ENCODE data around the gene TRPC4AP. TPM values are rescaled to one million over a fixed set of nuclear protein-coding genes. Genes with fewer than 3 reads are reported as not detected.

TRPC4AP gene
- polyA plus RNA-seq, 2 donors: 25.7 to 26.9 TPM

DNA sequence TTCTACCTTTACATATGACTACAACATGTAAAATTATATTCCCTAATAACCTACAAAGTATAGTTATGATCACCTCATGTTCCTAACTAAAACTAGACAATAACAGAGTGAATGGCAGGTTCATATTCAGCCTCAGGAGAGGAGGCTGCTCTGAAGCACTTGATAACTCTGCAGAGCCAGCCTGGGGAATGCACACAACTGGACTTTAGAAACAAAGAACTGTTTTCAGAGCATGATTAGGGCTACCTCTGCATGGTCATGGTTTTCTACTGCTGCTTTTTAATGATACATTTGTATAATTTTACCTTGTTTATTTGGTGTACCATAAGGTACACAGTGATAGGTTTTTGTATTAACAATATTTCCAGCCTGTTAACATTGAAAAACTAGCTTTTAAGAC is 50.3 kb downstream of the TRPC4AP start:
- no peaks in the 10 kb centered on the region for H3K27me3 ChIP-seq (ENCODE audit: control insufficient read depth in 1 of 2, insufficient read depth in 2 of 2, low read length in 2 of 2)
- H3K4me1 ChIP-seq (ENCODE audit: control insufficient read depth in 2 of 2, insufficient read depth in 2 of 2, low read length in 1 of 2): no peaks in the 10 kb centered on the region
- H3K9me3 ChIP-seq (ENCODE audit: control insufficient read depth in 2 of 2, insufficient read depth in 1 of 2, low read depth in 1 of 2, low read length in 1 of 2): no peaks in the 10 kb centered on the region
- no peak overlapping the region for H3K27ac ChIP-seq (ENCODE audit: low read depth in 2 of 2, low read length in 1 of 2)
- no peak overlapping the region for H3K4me3 ChIP-seq (ENCODE audit: low read depth in 1 of 2, low read length in 2 of 2)
- peaks cover 0 to 7% of the 10 kb centered on the region in 2 donors for H3K36me3 ChIP-seq (ENCODE audit: control insufficient read depth in 2 of 2, insufficient read depth in 2 of 2, low read length in 1 of 2)

DNA sequence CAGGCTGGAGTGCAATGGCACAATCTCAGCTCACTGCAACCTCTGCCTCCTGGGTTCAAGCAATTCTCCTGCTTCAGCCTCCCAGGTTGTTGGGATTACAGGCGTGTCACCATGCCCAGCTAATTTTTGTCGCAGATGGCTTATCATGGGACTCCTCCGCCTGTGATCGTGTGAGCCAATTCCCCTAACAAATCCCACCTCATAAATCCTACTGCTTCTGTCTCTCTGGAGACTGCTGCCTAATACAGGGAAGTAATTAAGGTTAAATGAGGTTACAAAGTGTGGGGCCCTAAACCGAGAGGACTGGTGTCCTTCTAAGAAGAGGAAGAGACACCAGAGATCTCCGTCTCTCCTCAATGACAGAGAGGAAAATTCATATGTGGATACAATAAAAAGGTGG is 52.0 kb downstream of the TRPC4AP start:
- 86 to 94% methylated on average over 6 of the region's 6 CpGs for WGBS, 2 donors
- no peaks in the 10 kb centered on the region for H3K9me3 ChIP-seq (ENCODE audit: control insufficient read depth in 2 of 2, insufficient read depth in 1 of 2, low read depth in 1 of 2, low read length in 1 of 2)
- no peaks in the 10 kb centered on the region for H3K4me1 ChIP-seq (ENCODE audit: control insufficient read depth in 2 of 2, insufficient read depth in 2 of 2, low read length in 1 of 2)
- H3K27me3 ChIP-seq (ENCODE audit: control insufficient read depth in 1 of 2, insufficient read depth in 2 of 2, low read length in 2 of 2): no peaks in the 10 kb centered on the region
- no peak overlapping the region for H3K4me3 ChIP-seq (ENCODE audit: low read depth in 1 of 2, low read length in 2 of 2)
- no peak overlapping the region for H3K27ac ChIP-seq (ENCODE audit: low read depth in 2 of 2, low read length in 1 of 2)
- H3K36me3 ChIP-seq (ENCODE audit: control insufficient read depth in 2 of 2, insufficient read depth in 2 of 2, low read length in 1 of 2): peaks cover 0 to 7% of the 10 kb centered on the region in 2 donors

DNA sequence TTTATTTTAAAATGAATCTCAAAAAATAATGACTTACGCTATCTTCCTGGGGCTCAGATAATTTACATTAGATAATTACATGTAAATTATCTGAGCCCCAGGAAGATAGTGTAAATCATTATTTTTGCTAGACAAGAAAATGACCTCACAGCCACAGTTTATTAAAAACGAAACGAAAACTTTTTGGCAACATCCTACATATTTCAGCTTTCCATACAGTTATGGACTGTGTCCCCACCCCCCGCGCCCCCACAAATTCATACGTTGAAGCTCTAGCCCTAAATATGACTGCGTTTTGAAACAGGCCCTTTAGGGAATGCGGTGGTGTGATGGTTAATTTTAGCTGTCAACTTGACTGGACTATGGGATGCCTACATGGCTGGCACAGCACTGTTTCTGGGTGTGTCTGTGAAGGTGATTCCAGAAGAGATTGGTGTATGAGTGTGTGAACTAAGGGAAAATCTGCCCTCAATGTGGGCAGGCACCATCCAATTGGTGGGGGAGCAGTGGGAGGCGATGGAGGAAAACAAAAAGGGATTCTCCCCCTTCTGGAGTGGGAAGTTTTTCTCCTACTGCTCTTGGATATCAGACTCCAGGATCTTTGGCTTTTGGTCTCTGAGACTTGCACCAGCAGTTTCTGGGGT is 52.6 kb downstream of the TRPC4AP start:
- no peak overlapping the region for H3K27ac ChIP-seq (ENCODE audit: low read depth in 2 of 2, low read length in 1 of 2)
- peaks cover 1 to 9% of the 10 kb centered on the region in 2 donors for H3K36me3 ChIP-seq (ENCODE audit: control insufficient read depth in 2 of 2, insufficient read depth in 2 of 2, low read length in 1 of 2)
- H3K4me1 ChIP-seq (ENCODE audit: control insufficient read depth in 2 of 2, insufficient read depth in 2 of 2, low read length in 1 of 2): no peaks in the 10 kb centered on the region
- no peak overlapping the region for H3K4me3 ChIP-seq (ENCODE audit: low read depth in 1 of 2, low read length in 2 of 2)
- H3K27me3 ChIP-seq (ENCODE audit: control insufficient read depth in 1 of 2, insufficient read depth in 2 of 2, low read length in 2 of 2): no peaks in the 10 kb centered on the region
- no peaks in the 10 kb centered on the region for H3K9me3 ChIP-seq (ENCODE audit: control insufficient read depth in 2 of 2, insufficient read depth in 1 of 2, low read depth in 1 of 2, low read length in 1 of 2)
- 71 to 82% methylated on average over 9 of the region's 9 CpGs for whole genome bisulfite sequencing, 2 donors

DNA sequence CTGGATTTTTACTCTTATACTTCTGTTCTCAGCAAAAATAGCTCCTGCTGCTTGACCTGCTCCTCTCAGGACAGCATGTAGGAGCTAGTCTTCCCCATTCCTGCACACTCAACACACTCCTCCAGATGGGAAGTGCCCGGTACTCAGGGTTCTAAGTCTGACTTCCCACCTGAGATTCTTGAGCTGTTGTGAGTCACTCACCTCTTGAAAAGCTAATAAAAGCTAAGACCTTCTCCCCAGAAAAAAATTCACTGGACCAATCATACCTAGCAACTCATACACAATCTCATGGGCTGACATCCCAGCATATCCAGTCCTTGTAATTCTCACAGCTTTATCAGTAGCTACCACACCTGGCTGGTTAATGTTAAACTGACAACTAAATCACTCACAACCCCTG is 53.5 kb downstream of the TRPC4AP start:
- no peak overlapping the region for H3K4me3 ChIP-seq (ENCODE audit: low read depth in 1 of 2, low read length in 2 of 2)
- peaks cover 5 to 11% of the 10 kb centered on the region in 2 donors for H3K36me3 ChIP-seq (ENCODE audit: control insufficient read depth in 2 of 2, insufficient read depth in 2 of 2, low read length in 1 of 2)
- no peaks in the 10 kb centered on the region for H3K9me3 ChIP-seq (ENCODE audit: control insufficient read depth in 2 of 2, insufficient read depth in 1 of 2, low read depth in 1 of 2, low read length in 1 of 2)
- no peaks in the 10 kb centered on the region for H3K4me1 ChIP-seq (ENCODE audit: control insufficient read depth in 2 of 2, insufficient read depth in 2 of 2, low read length in 1 of 2)
- whole genome bisulfite sequencing, 2 donors: 54 to 90% methylated on average over 1 of the region's 1 CpG
- H3K27me3 ChIP-seq (ENCODE audit: control insufficient read depth in 1 of 2, insufficient read depth in 2 of 2, low read length in 2 of 2): no peaks in the 10 kb centered on the region
- no peak overlapping the region for H3K27ac ChIP-seq (ENCODE audit: low read depth in 2 of 2, low read length in 1 of 2)

DNA sequence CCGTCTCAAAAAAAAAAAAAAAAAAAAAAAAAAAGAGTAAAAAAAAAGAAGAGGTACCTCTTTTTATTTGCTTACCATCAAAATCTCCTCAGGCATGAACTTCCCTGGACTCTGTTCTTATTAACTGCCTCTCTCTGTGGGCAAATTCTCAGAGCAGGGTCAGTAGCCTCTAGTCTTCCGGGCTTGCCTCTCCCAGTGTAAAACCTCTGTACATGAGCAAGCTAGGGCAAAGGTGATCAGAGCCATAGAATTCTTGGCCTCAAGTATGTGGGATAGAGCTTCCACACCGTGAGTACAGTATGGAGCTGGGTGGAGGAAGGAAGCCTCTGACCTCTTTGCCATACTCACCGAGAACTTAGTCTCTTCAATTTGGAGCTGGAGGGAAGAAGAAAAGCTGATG is 58.5 kb downstream of the TRPC4AP start:
- peaks cover 8 to 13% of the 10 kb centered on the region in 2 donors for H3K36me3 ChIP-seq (ENCODE audit: control insufficient read depth in 2 of 2, insufficient read depth in 2 of 2, low read length in 1 of 2)

DNA sequence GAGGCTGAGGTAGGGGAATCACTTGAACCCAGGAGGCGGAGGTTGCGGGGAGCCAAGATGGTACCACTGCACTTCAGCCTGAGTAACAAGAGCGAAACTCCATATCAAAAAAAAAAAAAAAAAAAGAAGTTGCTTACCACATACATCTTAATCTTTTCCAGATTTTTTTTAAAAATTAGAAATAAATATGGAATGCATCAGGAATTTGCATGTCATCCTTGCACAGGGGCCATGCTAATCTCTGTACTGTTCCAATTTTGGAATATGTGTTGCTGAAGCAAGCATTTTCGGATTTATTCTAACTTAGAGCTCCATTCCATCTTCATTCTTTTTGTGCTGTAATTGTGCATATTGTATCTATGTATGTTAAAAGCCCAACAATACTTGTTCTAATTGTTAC is 62.5 kb downstream of the TRPC4AP start:
- Histone ChIP-seq H3K27me3 (ENCODE audit: control insufficient read depth in 1 of 2, insufficient read depth in 2 of 2, low read length in 2 of 2) (no peaks in the 10 kb centered on the region), H3K4me3 (ENCODE audit: low read depth in 1 of 2, low read length in 2 of 2) (no peak overlapping the region), H3K4me1 (ENCODE audit: control insufficient read depth in 2 of 2, insufficient read depth in 2 of 2, low read length in 1 of 2) (no peaks in the 10 kb centered on the region), H3K27ac (ENCODE audit: low read depth in 2 of 2, low read length in 1 of 2) (no peak overlapping the region), H3K9me3 (ENCODE audit: control insufficient read depth in 2 of 2, insufficient read depth in 1 of 2, low read depth in 1 of 2, low read length in 1 of 2) (no peaks in the 10 kb centered on the region), H3K36me3 (ENCODE audit: control insufficient read depth in 2 of 2, insufficient read depth in 2 of 2, low read length in 1 of 2) (peaks cover 8 to 13% of the 10 kb centered on the region in 2 donors)
- WGBS, 2 donors: 98 to 99% methylated on average over 4 of the region's 4 CpGs

More for the DNA sequence above, 58.5 kb downstream of the TRPC4AP start:
- Histone ChIP-seq H3K27me3 (ENCODE audit: control insufficient read depth in 1 of 2, insufficient read depth in 2 of 2, low read length in 2 of 2) (no peaks in the 10 kb centered on the region), H3K9me3 (ENCODE audit: control insufficient read depth in 2 of 2, insufficient read depth in 1 of 2, low read depth in 1 of 2, low read length in 1 of 2) (no peaks in the 10 kb centered on the region), H3K27ac (ENCODE audit: low read depth in 2 of 2, low read length in 1 of 2) (no peak overlapping the region), H3K4me1 (ENCODE audit: control insufficient read depth in 2 of 2, insufficient read depth in 2 of 2, low read length in 1 of 2) (no peaks in the 10 kb centered on the region), H3K4me3 (ENCODE audit: low read depth in 1 of 2, low read length in 2 of 2) (no peak overlapping the region)
- 86 to 94% methylated on average over 3 of the region's 4 CpGs for WGBS, 2 donors

DNA sequence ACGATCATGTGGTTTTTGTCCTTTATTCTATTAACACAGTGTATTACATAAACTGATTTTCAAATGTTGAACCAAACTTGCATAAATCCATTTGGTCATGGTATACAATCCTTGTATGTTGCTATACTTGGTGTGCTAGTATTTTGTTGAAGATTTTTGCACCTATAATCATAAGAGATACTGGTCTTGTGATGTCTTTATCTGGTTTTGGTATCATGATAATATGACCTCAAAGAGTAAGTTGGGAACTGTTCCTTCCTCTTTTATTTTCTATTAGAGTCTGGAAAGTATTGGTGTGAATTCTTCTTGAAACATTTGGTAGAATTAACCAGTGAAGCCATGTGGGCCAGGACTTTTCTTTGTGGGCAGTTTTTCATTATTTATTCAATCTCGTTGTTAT is 65.3 kb downstream of the TRPC4AP start:
- H3K36me3 ChIP-seq (ENCODE audit: control insufficient read depth in 2 of 2, insufficient read depth in 2 of 2, low read length in 1 of 2): peaks cover 2 to 8% of the 10 kb centered on the region in 2 donors
- H3K4me3 ChIP-seq (ENCODE audit: low read depth in 1 of 2, low read length in 2 of 2): no peak overlapping the region
- H3K27me3 ChIP-seq (ENCODE audit: control insufficient read depth in 1 of 2, insufficient read depth in 2 of 2, low read length in 2 of 2): no peaks in the 10 kb centered on the region
- no peaks in the 10 kb centered on the region for H3K9me3 ChIP-seq (ENCODE audit: control insufficient read depth in 2 of 2, insufficient read depth in 1 of 2, low read depth in 1 of 2, low read length in 1 of 2)
- 78 to 84% methylated on average over 2 of the region's 2 CpGs for WGBS, 2 donors
- no peak overlapping the region for H3K27ac ChIP-seq (ENCODE audit: low read depth in 2 of 2, low read length in 1 of 2)
- H3K4me1 ChIP-seq (ENCODE audit: control insufficient read depth in 2 of 2, insufficient read depth in 2 of 2, low read length in 1 of 2): no peaks in the 10 kb centered on the region

DNA sequence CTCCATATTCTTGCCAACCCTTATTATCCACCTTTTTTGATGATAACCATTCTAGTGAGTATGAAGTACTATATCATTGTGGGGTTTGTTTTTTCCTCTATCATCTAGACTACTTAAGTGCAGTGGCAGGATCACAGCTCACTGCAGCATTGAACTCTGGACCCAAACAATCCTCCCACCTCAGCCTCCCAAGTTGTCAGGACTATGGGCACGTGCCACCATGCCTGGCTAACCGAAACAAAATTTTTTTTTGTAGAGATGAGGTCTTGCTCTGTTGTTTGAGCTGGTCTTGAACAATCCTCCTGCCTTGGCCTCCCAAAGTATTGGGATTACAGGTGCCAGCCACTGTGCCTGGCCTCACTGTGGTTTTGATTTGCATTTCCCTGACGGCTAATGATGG is 67.5 kb downstream of the TRPC4AP start:
- Histone ChIP-seq H3K4me1 (ENCODE audit: control insufficient read depth in 2 of 2, insufficient read depth in 2 of 2, low read length in 1 of 2) (no peaks in the 10 kb centered on the region), H3K36me3 (ENCODE audit: control insufficient read depth in 2 of 2, insufficient read depth in 2 of 2, low read length in 1 of 2) (peaks cover 2 to 16% of the 10 kb centered on the region in 2 donors), H3K27me3 (ENCODE audit: control insufficient read depth in 1 of 2, insufficient read depth in 2 of 2, low read length in 2 of 2) (no peaks in the 10 kb centered on the region), H3K27ac (ENCODE audit: low read depth in 2 of 2, low read length in 1 of 2) (no peak overlapping the region), H3K4me3 (ENCODE audit: low read depth in 1 of 2, low read length in 2 of 2) (no peak overlapping the region), H3K9me3 (ENCODE audit: control insufficient read depth in 2 of 2, insufficient read depth in 1 of 2, low read depth in 1 of 2, low read length in 1 of 2) (no peaks in the 10 kb centered on the region)
- WGBS, 2 donors: 93 to 94% methylated on average over 3 of the region's 3 CpGs

DNA sequence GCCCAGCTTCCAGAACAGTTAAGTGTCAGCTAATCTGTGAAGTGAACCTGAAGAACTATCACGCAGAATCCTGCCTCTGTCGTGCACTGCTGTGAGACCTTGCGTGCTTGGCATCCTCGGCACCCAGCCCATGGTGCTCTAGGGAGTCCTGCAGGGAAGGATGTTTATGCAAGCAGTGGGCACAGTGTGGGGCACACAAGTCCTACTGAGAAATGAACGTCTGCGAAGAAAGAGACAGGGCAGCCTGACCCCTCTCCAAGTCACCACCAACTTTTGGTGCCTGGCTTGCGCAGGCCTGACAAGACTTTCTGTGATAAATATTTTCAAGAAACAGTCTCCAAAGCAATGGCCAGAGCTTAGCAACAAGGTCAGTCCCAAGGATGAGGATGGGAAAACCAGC is 69.0 kb downstream of the TRPC4AP start:
- Histone ChIP-seq H3K27ac (ENCODE audit: low read depth in 2 of 2, low read length in 1 of 2) (no peak overlapping the region), H3K27me3 (ENCODE audit: control insufficient read depth in 1 of 2, insufficient read depth in 2 of 2, low read length in 2 of 2) (no peaks in the 10 kb centered on the region), H3K4me1 (ENCODE audit: control insufficient read depth in 2 of 2, insufficient read depth in 2 of 2, low read length in 1 of 2) (no peaks in the 10 kb centered on the region), H3K36me3 (ENCODE audit: control insufficient read depth in 2 of 2, insufficient read depth in 2 of 2, low read length in 1 of 2) (peaks cover 2 to 22% of the 10 kb centered on the region in 2 donors), H3K4me3 (ENCODE audit: low read depth in 1 of 2, low read length in 2 of 2) (no peak overlapping the region), H3K9me3 (ENCODE audit: control insufficient read depth in 2 of 2, insufficient read depth in 1 of 2, low read depth in 1 of 2, low read length in 1 of 2) (no peaks in the 10 kb centered on the region)
- WGBS, 2 donors: 93 to 95% methylated on average over 7 of the region's 7 CpGs

DNA sequence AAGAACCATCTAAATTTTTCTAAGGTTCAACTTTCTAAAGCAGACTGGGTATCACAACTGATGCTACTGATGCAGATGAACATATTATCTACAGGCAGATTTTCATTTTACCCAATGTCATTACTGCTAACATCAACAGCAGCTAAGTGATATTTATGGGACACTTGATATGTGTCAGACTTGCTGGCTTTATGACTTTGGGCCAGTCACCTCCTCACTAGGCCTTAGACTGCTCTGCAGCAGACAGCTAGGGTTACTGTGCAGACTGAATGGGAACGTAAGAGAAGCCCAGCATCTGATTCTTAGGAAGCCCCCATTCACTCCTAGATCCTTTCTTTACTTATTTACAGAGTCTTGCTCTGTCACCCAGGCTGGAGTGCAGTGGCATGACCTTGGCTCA is 70.8 kb downstream of the TRPC4AP start:
- no peaks in the 10 kb centered on the region for H3K4me1 ChIP-seq (ENCODE audit: control insufficient read depth in 2 of 2, insufficient read depth in 2 of 2, low read length in 1 of 2)
- WGBS, 2 donors: 94 to 95% methylated on average over 1 of the region's 1 CpG
- peaks cover 2 to 22% of the 10 kb centered on the region in 2 donors for H3K36me3 ChIP-seq (ENCODE audit: control insufficient read depth in 2 of 2, insufficient read depth in 2 of 2, low read length in 1 of 2)
- no peaks in the 10 kb centered on the region for H3K9me3 ChIP-seq (ENCODE audit: control insufficient read depth in 2 of 2, insufficient read depth in 1 of 2, low read depth in 1 of 2, low read length in 1 of 2)
- H3K27ac ChIP-seq (ENCODE audit: low read depth in 2 of 2, low read length in 1 of 2): no peak overlapping the region
- no peaks in the 10 kb centered on the region for H3K27me3 ChIP-seq (ENCODE audit: control insufficient read depth in 1 of 2, insufficient read depth in 2 of 2, low read length in 2 of 2)
- H3K4me3 ChIP-seq (ENCODE audit: low read depth in 1 of 2, low read length in 2 of 2): no peak overlapping the region

Measured in esophagus (tissue), 2 donors.